Activated CD4-positive, CD25-positive, alpha-beta regulatory T cell (primary cell): Measurements from ENCODE around the gene NDUFB10.

ENCODE experiments used
- DNase-seq, 4 experiments: peaks; one replicate each; lab custom pipeline; 2025; lab: John Stamatoyannopoulos, UW

Gene NDUFB10

GRCh38 chr16:1971796-1972489, 12.6 kb downstream of the NDUFB10 start, which contains the start of gene TBL3:
TSS of gene TBL3 (plus strand) at chr16:1972053. CDS start at chr16:1972165, 112 bp downstream.
- peak; percentile 90 to 94 (median 92) for DNase-seq

- DNase-seq: no peak
These were observed 13.1 kb downstream of the NDUFB10 start for GRCh38 chr16:1972490-1972877.

- DNase-seq: no peak
These were observed 14.3 kb downstream of the NDUFB10 start for GRCh38 chr16:1973461-1974156.

- DNase-seq: no peak
These were observed 15.1 kb downstream of the NDUFB10 start for GRCh38 chr16:1974157-1975070.

- no peak for DNase-seq
These were observed 16.3 kb downstream of the NDUFB10 start for GRCh38 chr16:1975432-1976215.

DNA sequence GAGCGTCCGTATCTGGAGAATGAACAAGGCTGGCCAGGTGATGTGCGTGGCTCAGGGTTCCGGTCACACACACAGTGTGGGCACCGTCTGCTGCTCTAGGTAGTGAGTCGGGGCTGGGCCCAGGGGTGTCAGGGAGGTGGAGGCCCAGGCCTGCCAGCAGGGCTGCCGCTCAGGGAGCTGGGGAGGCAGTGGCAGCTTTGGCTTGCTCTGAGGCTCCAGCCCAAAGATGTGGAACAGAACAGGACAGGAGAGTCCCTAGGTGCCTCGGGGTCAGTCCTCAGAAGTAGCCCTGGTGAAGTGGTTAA, 16.8 kb downstream of the NDUFB10 start:
- no peak for DNase-seq

GRCh38 chr16:1976951-1977874, 17.9 kb downstream of the NDUFB10 start:
- DNase-seq: no peak

DNA sequence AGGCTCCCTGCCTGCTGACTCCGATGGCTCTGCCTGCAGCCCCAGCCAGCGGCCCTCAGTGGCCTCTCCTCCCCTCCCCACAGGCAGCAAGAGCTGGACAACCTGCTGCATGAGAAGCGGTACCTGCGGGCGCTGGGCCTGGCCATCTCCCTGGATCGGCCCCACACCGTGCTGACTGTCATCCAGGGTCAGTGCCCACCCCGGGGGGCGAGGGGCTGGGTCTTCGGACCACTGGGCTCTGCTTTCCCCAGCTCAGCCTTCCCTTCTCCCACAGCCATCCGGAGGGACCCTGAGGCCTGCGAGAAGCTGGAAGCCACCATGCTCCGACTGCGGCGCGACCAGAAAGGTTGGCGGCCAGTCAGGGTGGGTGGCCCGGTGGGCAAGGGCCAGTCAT, 18.5 kb downstream of the NDUFB10 start:
- no peak for DNase-seq

- no peak for DNase-seq
These were observed 19.3 kb downstream of the NDUFB10 start for GRCh38 chr16:1978476-1979120.

DNA sequence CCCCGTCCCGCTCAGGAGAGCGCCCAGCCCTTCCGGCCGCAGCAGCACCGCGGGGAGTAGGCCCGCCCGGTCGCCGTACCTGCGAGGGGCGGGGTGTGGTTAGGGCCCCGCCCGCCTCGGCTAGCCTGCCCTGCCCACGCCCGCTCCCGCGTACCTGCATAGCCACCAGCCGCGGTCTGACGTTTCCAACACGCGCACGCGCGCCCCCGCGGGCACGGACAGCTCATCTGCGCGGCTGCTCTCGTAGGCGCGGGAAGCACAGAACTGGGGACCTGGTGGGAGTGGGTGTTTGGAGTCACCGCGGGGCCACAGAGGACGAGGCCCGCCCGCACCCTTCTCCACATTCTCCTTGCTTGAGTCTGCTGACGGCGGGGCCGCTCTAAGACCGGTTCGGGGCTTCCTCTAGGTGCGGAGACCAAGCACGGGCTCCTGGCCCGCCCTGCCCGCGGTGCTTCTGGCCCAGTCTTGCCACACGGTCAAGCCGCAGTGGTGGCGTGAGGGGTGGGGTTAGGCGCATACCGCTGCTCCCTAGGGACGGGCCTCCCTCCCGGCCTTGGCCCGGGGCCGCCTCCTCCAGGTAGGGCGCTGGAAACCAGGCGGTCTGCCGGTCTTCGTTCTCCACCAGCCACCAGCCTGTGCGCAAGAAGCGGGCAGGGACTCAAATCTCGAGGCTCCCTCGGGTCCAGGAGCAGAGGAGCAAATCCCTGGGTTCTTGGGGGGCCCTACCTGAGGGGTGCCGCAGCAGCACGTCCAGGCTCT, 20.1 kb downstream of the NDUFB10 start:
- DNase-seq: no peak

DNA sequence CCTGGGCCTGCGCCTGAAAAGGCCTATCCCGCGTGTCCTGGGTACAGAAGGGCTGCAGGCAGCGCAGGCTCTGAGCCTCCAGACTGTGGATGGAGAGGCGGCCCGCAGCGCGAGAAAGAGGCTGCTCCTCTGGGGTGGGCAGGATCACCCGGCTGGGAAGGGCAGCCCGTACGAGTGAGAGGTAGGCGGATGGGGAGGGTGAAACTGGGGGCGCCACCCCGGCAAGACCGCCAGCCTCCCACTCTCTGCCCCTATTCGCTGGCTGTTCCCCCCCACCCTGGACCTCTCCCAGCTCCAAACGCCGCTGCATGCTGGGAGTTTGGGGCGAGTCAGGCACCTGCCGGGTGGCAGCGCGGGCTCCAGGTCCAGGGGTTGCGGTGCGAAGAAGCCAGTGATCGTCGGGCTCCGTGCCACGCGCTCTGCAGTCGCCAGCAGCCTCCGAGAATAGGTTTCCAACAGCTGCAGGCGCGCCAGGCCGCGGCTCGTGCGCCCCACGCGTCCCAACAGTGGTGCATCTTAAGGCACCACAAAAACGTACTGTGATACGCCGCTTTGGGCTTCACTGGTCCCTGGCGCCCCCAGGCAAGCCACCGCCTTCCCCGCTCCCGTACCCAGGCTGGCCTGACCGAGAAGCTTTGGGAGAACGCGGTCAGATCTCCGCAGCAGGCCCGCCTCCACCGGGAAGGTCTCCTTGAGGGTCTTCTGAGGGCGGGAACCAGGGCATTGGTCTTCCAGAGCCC, 20.9 kb downstream of the NDUFB10 start:
- no peak for DNase-seq

- DNase-seq: no peak
These were observed 21.4 kb downstream of the NDUFB10 start for GRCh38 chr16:1980770-1981087.

GRCh38 chr16:1981398-1981836, 22.1 kb downstream of the NDUFB10 start, which contains the start of gene NOXO1:
TSS of gene NOXO1 (minus strand) at chr16:1981469. CDS start at chr16:1981179, 290 bp downstream.
- no peak for DNase-seq

DNA sequence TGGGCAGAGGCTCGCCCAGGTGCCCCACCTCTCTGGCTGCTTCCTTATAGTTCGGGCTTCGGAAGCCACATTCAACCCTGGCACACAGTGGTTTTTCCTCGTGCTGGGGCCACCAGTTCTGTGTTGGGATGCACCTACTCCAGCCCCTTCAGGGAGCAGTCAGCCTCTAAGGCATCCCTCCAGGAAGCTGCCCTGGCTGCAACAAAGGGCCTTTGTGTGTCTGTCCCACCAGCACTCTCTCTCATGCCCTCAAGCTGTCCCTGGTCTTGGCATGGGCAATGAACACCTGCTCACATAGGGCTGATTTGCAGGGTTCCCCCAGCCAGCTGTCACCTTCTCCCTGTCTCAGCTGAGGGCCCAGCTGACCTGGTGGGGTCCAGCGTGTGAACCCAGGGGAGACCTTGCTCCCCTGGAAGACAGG, 22.7 kb downstream of the NDUFB10 start:
- DNase-seq: no peak

DNA sequence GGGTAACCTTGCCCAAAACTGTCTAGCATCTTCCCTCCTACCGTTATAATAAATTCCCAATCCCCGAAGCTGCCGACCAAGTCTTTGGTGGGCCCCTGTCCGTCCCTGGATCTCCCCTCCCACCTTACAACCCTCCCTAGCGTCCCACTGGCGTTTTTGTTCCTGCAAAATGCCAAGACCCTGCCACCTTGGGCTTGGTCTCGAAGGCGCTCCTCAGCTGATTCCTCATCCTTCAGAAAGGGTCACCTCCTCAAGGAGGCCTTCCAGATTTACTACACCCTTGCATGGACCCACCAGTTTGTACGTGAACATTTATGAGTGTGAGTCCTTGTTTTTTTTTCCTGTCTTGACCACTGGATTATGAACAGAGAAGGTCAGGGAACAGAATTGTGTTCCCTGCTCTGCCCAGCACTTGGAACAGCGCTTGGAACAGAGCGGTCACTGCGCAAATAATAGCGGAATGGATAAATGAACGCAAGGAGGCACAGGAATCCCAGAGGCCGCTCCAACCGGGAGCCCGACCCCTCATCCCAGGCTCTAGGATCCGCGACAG, 23.7 kb downstream of the NDUFB10 start:
- DNase-seq: no peak

- DNase-seq: peak; percentile 34 to 59 (median 44)
These were observed 24.4 kb downstream of the NDUFB10 start, which contains the start of gene GFER for GRCh38 chr16:1983544-1984346. TSS of gene GFER (plus strand) at chr16:1984193. CDS start at chr16:1984219, 26 bp downstream.
